GM12891 (cell line): Measurements from ENCODE around the gene PRKAR1B.

Experiments
- PAX5 ChIP-seq: IDR thresholded peaks from 2 replicates; pipeline ENCODE4 v1.6.1; 2011; ENCODE audit warnings: low read length, moderate library complexity, mild to moderate bottlenecking; ENCODE audit not compliant: insufficient read depth, severe bottlenecking
- POLR2A ChIP-seq: IDR thresholded peaks from 2 replicates; pipeline ENCODE4 v1.6.1; 2011; ENCODE audit warnings: low read depth, low read length, control low read depth
- POLR2AphosphoS5 ChIP-seq: IDR thresholded peaks from 2 replicates; pipeline ENCODE4 v1.6.1; 2011; ENCODE audit warnings: low read depth, low read length, control low read depth
- POU2F2 ChIP-seq: IDR thresholded peaks from 2 replicates; pipeline ENCODE4 v1.6.1; 2011; ENCODE audit warnings: low read depth, mild to moderate bottlenecking, control low read depth, low read length, moderate library complexity
- SPI1 ChIP-seq: IDR thresholded peaks from 2 replicates; pipeline ENCODE4 v1.6.1; 2011; ENCODE audit warnings: low read depth, low read length, control low read depth
- TAF1 ChIP-seq: IDR thresholded peaks from 2 replicates; pipeline ENCODE4 v1.6.1; 2011; ENCODE audit warnings: low read depth, low read length, control low read depth

GRCh38 chr7:542713-543500 lies 184.2 kb downstream of the PRKAR1B start:
- TF ChIP-seq TAF1 (no peak), POLR2AphosphoS5 (no peak), SPI1 (no peak), POLR2A (no peak), POU2F2 (no peak), PAX5 (no peak)
